22Rv1 (cell line): Measurements from ENCODE around the gene HEY2.

ENCODE experiments used
- H3K27ac ChIP-seq: fragments of 450-650 bp; 2 replicates; pipeline ENCODE4 v1.5.1; 2017
- ZFX ChIP-seq: fragments of 450-650 bp; IDR thresholded peaks from 2 replicates; pipeline ENCODE4 v1.6.1; 2017; ENCODE audit warnings: antibody characterized with exemption, borderline replicate concordance
- TF ChIP-seq, protein P1 (sequence below): fragments of 450-650 bp; IDR thresholded peaks from 2 replicates; pipeline ENCODE4 v1.5.1; 2017; ENCODE audit warnings: mild to moderate bottlenecking

Gene HEY2

DNA sequence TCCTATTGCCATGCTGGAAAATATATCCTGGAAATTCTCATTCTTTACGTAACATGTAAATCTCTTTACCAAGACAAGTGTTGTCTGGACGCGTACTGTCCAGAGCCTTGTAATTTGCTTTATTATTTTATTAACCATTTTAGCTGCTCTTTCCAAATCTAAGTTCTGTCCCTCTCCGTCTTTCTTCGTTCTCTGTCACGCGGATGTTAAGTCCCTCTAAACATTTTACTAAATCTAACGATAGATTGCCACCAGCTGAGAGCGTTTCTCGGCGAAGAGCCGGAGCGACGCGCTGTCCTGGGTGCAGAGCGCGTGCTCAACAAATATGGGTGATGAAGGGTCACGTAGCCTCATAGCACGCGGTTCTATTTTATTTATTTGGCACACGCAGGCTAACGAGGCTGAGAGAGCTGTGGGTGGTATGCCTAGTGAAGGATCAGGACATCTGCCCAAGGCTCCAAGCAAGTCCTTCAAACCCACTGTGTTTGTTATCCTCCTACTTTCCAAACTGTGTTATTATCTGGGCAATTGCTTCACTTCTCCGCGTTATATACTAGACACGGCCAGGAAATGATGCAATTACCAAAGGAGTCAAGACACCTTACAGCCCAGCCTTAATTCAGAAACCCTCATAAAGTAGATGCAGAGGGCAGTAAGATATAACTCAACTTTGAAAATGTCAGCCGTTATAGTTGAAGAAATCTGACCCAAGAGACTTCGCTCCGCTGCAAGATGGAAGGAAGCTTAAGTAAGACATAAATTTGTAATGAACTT, 31.3 kb downstream of the HEY2 start:
- peak overlapping the region; percentile 89 for H3K27ac ChIP-seq
- TF ChIP-seq ZFX, result no peak

DNA sequence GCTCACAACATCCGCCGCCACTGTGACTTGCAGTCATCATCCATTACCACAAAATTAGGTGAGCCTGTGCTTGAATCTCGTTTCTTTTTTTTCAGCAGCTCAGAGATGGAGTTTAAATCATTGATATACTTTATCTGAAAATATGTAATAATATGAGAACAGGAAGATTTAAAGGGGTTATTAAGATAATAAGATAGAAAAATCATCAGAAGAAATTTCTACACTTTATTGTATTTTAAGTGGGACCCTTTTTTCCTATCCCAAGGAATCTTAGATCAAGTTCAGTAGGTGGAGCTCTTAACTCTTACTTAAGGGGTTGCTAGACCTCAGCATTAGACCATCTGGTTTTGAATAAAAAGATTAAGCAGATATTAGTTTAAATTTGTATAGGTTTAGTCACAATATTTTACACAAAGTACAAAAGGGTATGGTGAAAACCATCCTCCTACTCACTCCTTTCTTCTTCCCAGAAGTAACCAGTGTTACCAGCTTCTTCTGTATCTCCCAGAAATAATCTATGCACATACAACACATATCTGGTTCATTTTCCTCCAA, 32.0 kb downstream of the HEY2 start:
- no peak for TF ChIP-seq ZFX
- TF ChIP-seq, protein P1, sequence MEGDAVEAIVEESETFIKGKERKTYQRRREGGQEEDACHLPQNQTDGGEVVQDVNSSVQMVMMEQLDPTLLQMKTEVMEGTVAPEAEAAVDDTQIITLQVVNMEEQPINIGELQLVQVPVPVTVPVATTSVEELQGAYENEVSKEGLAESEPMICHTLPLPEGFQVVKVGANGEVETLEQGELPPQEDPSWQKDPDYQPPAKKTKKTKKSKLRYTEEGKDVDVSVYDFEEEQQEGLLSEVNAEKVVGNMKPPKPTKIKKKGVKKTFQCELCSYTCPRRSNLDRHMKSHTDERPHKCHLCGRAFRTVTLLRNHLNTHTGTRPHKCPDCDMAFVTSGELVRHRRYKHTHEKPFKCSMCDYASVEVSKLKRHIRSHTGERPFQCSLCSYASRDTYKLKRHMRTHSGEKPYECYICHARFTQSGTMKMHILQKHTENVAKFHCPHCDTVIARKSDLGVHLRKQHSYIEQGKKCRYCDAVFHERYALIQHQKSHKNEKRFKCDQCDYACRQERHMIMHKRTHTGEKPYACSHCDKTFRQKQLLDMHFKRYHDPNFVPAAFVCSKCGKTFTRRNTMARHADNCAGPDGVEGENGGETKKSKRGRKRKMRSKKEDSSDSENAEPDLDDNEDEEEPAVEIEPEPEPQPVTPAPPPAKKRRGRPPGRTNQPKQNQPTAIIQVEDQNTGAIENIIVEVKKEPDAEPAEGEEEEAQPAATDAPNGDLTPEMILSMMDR, result peak; percentile 24; the same call in 1 of the 2 replicates

DNA sequence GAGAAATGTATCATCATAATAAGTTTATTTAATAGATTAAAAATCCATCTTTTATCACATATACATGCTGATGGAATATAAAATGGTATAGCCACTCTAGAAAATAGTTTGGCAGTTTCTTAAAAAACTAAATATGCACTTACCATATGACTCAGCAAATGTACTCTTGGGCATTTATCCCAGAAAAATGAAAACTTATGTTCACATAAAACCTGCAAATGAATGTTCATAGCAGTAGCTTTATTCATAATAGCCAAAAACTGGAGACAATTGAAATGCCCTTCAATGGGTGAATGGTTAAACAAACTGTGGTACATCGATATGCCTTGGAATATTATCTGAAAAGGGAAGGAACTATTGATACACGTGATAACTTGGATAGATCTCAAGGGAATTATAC, 34.9 kb downstream of the HEY2 start:
- no peak overlapping the region for H3K27ac ChIP-seq
- TF ChIP-seq, protein P1, result no peak
- TF ChIP-seq ZFX, result no peak

More for the DNA sequence above, 32.0 kb downstream of the HEY2 start:
- H3K27ac ChIP-seq, result peak overlapping the region; percentile 89

DNA sequence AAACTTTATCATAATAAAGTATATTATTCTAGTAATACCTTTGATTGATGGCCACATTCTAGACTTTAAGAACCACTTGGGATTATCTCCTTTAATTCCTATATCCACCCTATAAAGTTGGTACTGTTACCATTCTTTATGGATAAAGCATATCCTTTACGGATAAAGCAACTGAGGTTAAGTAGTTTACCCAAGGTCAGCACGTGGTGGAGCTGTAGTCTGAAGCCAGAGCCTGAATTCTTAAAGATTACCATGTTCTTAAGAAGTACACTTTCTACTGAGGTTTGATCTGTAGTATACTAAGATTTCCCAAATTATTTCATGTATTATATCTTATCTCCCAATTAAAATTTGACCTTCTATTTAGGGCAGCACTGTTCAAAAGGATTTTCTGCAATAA, 38.4 kb downstream of the HEY2 start:
- no peak for TF ChIP-seq ZFX
- TF ChIP-seq, protein P1, result no peak
- no peak overlapping the region for H3K27ac ChIP-seq

DNA sequence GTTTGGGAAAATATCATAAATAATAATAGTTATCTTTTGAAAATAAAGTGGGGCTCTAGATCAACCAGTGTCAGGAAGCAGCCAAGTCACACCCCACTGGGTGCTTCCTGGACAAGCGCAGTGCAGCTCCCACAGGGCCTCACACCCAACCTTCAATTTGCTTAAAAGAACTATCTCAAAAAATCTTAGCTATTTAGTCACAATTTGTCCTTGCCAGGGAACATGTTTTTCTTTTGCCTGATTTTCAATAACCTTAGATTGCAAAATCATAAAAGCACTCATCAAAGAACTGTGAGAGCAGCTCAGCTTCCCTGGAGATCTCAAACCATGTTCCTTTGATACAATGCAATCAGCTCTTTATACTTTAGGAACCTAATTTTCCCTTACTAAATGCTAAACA, 39.7 kb downstream of the HEY2 start:
- TF ChIP-seq, protein P1, result no peak
- no peak for TF ChIP-seq ZFX
- peak overlapping the region; percentile 86 for H3K27ac ChIP-seq

DNA sequence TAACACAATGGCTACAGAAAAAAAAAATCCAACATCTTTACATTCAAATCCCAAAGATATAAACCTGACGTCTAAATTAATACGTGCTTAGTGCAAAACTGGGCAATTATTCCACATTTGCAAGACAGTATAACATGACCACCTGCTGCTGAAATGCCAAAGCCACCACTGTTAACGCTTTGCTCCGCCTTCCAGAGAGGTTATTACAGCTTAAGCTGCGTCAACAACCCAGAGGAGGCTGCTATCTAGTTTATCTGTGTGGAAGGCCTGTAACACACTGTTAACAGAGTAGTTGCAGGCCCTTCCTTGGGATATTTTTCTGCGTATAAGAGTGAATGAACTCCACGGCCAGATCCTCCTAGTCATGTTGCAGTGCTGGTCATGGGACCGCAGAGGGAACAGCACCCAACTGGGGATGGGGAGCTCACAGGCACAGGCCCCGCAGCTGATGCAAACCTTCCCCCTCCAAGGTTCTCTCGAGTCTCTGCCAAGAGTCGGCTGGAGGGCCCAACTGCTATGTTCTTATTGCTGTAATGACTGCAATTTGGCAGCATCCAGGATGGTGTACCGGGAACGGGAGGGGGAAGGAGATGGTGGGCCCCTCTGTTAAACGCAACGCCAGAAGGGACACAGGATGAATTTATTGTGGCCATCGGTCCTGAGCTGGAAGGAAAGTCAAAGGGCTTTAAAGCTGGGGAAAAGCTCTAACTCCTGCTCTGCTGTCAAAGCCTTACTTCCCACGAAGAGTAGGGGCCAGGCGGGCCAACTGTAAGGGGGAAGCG, 40.3 kb downstream of the HEY2 start:
- TF ChIP-seq, protein P1, result no peak
- TF ChIP-seq ZFX, result no peak

DNA sequence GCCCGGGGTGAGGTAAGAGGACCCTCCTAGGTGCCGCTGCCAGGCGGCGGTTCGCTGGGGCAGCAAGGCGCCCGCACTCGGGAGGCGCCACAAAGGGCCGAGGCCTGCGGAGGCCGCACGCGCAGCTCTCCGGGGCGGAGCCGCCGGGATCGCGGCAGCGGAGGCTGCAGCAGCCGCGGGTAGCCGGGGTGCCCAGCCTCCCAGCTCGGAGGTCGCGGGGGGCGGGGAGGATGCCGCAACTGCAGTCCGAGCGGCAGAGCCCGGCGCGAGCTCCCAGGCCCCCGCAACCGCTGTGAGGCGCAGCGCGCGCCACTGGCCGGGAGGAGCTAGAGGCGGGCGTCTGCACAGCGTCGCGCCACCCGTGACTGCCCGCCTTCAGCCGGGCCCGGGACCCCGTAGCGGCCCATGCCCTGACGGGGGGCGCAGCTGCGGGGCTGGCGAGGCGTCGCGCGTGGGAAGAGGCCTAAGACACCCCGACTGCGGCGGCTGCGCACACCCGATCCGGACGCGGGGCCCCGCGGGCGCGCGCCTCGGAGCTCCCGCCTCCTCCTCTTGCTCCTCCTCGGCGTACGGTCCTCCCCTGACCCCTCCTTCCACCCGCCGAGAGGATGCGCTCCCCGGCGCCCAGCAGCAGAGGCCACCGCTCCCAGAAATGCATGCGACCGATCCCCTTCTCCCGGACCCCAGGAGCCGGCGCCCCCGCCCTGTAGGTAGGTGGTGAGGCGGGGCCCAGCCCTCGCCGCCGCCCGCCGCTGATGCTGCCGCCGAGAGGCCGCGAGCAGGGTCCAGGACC, 41.1 kb downstream of the HEY2 start, which contains the start of gene NCOA7:
NCOA7 (plus strand) TSS at position 603 of the 793 bp plus-strand sequence. CDS start 24,395 bp downstream, outside the sequence.
- TF ChIP-seq ZFX, result no peak
- TF ChIP-seq, protein P1, result peak; percentile 14; the same call in 1 of the 2 replicates
- peak within 1 kb of the TSS; percentile 86 for H3K27ac ChIP-seq

More for the DNA sequence above, 40.3 kb downstream of the HEY2 start:
- peak overlapping the region; percentile 86 for H3K27ac ChIP-seq
